ENCODE data around the gene GALNT10.

The GALNT10 gene

GRCh38 chr5:154236536-154237375 lies 46.2 kb downstream of the GALNT10 start:
- no peak for DNase-seq

- DNase-seq: no peak
Measured at GRCh38 chr5:154237376-154237743, 46.8 kb downstream of the GALNT10 start.

DNA sequence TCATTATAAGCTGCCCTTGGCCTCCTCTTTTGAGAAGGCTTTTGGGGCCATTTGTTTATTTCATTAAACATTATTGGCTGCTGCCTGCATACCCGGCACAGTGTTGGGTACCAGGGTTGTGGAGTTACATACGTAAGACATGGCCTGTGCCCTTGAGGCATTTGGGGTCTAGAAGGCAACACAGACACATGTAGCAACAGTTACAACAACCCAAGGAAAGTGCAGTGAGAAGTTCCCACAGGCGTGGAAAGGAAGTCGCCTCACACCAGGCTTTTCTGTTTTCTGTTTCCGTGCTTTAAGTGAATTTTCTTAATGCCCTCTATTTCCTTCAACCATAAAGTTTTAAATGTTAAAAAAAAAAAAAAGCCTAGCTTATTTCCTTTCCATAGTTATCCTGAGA lies 47.4 kb downstream of the GALNT10 start:
- no peak for DNase-seq

GRCh38 chr5:154238776-154239481 lies 48.4 kb downstream of the GALNT10 start:
- no peak for DNase-seq

- DNase-seq: no peak
Measured at GRCh38 chr5:154240595-154240994, 50.1 kb downstream of the GALNT10 start.

DNA sequence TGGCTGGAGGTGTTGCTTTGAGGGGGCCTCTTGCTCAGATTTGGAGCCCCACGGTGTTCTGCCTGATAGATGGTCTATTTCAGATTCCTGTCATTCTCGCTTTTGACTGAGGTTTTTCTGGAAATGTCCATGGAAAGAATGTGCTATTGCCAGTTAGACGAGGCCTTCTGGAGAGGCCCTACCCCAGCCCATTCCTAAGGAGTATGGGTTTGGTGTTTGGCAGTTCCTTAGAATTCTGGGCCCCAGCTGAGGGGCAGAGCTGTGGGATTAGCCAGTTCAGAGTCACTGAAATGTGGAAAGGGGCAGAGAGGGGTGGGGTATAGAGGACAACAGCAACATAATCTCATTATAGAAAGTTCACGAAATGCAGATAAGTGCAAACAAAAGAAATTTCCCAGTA lies 50.5 kb downstream of the GALNT10 start:
- no peak for DNase-seq

- no peak for DNase-seq
Measured at GRCh38 chr5:154242442-154242841, 51.9 kb downstream of the GALNT10 start.

DNA sequence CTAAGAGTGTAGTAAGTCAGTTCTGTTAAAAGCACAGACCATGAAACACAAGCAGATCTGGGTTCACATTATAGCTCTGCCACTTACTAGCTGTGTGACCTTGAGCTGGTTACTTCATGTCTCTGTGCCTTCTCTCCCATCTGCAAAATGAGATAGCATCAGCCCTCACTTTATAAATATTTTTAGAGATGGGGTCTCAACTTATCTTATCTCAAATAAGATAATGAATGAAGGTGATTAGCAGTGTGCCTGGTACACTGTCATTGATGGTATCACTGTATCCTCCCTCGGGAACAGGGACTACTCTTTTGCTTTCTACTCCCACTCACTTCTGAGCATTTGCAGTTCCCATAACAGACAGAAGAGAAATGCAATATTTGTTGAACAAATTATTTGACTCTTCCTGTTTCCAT lies 52.4 kb downstream of the GALNT10 start:
- no peak for DNase-seq

DNA sequence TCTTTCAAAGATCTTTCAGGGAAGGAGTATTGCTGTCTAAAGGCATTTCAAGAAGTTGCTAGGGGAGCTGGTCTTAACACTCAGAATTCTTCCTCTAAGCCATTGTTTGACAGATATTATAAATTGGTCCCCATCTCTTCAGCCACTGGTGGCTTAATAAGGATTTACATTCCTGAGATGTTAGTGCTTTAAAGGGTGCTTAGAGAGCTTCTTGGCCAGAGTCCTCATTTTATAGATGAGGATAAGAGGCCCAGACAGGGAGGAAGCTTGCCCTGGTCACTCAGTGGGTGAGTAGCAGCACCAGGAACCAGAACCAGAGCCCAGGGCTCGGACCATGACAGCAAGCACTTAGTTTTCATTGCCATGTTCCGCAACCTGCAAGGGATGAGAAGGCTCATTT lies 53.2 kb downstream of the GALNT10 start:
- peak; percentile 40 for DNase-seq

- DNase-seq: no peak
Measured at GRCh38 chr5:154244476-154244875, 53.9 kb downstream of the GALNT10 start.

DNA sequence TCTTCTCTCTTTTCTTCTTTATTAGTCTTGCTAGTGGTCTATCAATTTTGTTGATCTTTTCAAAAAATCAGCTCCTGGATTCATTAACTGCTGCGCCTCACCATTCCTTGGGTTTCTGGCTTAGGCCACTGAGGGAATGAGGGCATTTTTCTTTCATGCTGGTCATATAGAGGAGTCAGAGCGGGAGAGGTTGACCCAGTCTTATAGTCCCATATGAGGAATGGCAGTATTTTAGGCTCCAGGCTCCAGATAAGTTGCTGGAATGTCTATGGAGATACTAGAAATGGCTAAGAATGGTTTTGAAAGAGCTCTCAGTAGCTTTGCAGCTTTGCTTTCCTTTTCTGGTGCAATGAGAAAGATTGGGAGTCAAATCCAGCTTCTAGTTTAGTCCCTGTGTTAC lies 58.2 kb downstream of the GALNT10 start:
- no peak for DNase-seq

- DNase-seq: no peak
Measured at GRCh38 chr5:154249826-154250225, 59.3 kb downstream of the GALNT10 start.

GRCh38 chr5:154251529-154251928 lies 61.0 kb downstream of the GALNT10 start:
- no peak for DNase-seq

DNA sequence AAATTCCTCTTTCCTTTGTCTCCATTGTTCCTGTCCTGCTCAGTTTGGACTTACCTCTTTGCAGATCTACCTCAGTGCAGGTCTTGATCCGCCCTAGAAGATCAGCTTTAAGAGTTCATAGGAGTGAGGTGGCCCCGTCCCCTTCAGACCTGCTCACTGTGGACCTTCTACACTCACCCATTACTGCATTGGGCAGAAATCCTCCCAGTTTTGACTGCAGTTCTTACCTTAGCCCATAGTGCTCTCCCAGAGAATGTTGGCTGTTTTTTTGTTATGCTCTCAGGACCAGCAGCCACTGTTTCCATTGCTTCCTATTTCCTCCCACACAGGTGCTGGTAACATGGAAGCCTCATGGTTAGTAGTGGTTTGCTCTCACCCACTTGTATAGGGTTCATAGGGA lies 63.3 kb downstream of the GALNT10 start:
- no peak for DNase-seq

GRCh38 chr5:154254896-154255295 lies 64.4 kb downstream of the GALNT10 start:
- DNase-seq: no peak

DNA sequence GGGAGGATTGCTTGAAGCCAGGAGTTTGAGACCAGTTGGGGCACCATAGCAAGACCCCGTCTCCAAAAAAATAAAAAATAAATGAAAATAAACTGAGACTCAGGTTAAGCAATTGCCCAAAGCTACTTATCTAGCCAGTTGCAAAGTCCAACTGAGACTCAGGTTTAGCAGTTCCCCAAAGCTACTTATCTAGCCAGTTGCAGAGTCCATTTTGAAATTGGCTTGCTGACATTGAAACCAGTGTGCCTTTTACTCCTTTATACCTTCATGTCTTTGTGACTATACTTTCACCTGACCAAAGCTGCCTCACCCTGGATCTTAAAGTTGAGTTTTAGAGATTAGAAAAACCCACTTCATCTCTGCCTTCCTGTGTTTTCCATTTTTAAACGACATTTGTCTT lies 66.5 kb downstream of the GALNT10 start:
- DNase-seq: no peak

GRCh38 chr5:154258531-154259217 lies 68.1 kb downstream of the GALNT10 start:
- no peak for DNase-seq

DNA sequence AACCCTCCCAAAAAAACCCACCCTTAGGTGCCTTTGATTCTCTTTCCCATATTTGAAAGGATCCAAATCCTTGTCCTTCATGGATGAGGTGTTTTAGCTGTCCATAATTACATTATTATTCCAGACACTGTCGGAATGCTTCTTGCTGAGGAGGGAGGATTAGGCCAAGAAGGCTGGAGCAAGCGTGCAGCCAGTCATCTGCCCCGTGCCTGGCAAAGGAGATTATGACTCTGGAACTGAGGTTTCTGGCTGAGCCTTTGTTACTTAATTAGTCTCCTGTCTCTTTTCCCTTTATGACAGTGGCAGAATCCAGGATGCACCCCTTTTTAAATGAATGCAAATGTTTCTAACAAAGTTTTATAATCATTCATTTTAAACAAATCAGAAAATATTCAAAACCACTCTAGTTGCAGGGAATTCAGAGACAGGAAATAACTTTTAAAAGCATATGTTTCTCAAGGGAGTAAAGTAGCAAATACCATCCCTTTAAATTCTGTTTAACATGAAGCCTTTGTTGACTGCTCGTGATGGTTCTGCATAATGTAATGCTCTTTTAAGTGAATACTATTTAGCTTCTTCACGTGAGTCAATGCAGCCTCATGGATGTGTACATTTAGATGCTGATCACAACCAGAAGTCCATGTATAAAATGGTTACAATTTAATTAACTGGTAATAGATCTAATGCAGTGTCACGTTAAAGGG lies 69.8 kb downstream of the GALNT10 start:
- DNase-seq: no peak

- DNase-seq: no peak
Measured at GRCh38 chr5:154262342-154262741, 71.8 kb downstream of the GALNT10 start.

DNA sequence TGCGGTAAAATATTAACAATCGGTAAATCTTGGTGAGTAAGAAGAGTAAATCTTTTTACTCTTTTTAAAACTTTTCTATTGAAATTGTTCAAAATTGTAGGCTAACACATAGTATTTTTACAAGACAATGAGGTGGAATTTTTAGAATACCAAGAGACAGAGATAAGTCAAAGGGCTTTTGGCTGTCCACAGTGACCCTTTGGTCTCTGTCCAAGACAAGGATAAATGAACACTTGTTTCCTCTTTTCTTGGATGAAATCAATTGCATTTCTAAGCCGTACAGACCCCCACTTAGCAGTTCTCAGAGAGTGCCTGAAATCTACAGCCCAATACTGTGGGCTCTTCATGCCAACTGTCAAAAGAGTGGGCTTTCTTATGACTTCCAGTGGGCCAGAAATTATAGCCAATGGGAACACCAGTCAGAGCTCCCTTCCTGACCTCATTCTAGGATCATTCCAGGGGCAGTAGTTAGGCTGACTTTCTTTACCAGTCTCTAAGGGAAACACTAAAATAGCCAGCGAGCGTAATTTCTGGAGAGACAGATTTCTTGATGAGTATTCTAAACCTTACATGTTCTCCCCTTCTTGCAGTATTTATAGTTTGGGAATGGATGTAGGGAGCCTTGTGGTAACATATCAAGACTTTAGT lies 74.1 kb downstream of the GALNT10 start:
- no peak for DNase-seq

GRCh38 chr5:154265197-154265773 lies 74.8 kb downstream of the GALNT10 start:
- no peak for DNase-seq

DNA sequence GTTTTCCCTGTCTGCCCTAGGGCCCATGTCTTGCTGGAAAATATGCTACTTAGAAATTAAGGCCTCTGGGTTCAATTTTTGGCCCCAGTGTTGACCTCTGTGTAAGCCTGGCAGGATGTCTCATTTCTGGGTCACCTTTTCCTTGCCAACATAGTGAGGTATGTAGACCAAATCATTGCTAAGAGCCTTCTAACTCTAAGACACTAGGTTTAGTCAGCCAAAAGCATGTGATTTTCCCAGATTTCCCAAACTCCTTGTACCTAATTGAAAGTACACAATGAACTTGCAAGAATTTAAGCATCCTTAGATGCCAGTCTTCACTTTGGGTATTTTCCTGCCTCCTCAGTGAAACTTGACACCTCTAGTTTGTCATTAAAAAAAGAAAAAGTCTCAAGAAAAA lies 77.0 kb downstream of the GALNT10 start:
- peak; percentile 36 for DNase-seq
